Liver (tissue), 9 donors: ENCODE data around the gene GLIPR1L2. TPM values are rescaled to one million over a fixed set of nuclear protein-coding genes. Genes with fewer than 3 reads are reported as not detected.

Source experiments
- DNase-seq: peaks from one replicate; pipeline ENCODE4 v3.0.0-alpha.2; 2017; ENCODE audit warnings: low spot score
- H3K27ac ChIP-seq, 2 donors: one replicate each; pipeline ENCODE4 v1.7.0; 2013; ENCODE audit warnings: inconsistent platforms in 2 of 2, low read length in 2 of 2, control low read depth in 1 of 2, low read depth in 1 of 2, mild to moderate bottlenecking in 1 of 2
- H3K27me3 ChIP-seq, 4 donors: one replicate each; pipeline versions ENCODE4 v1.6.1 to v1.7.0; 2013; ENCODE audit warnings: low read length in 3 of 4, inconsistent platforms in 1 of 4, mild to moderate bottlenecking in 1 of 4, moderate library complexity in 1 of 4; ENCODE audit not compliant: control insufficient read depth in 4 of 4, insufficient read depth in 4 of 4
- H3K36me3 ChIP-seq, 4 donors: one replicate each; pipeline versions ENCODE4 v1.6.1 to v1.7.0; 2013; ENCODE audit warnings: low read length in 3 of 4, mild to moderate bottlenecking in 3 of 4, low read depth in 1 of 4, moderate library complexity in 1 of 4; ENCODE audit not compliant: control insufficient read depth in 4 of 4, insufficient read depth in 3 of 4
- H3K4me1 ChIP-seq, 4 donors: one replicate each; pipeline versions ENCODE4 v1.6.1 to v1.7.0; 2013; ENCODE audit warnings: low read length in 3 of 4, mild to moderate bottlenecking in 3 of 4, moderate library complexity in 1 of 4; ENCODE audit not compliant: control insufficient read depth in 4 of 4, insufficient read depth in 4 of 4
- H3K4me3 ChIP-seq, 3 donors: one replicate each; pipeline versions ENCODE4 v1.6.1 to v1.7.0; 2013; ENCODE audit warnings: low read length in 3 of 3, control low read depth in 1 of 3, low read depth in 1 of 3, mild to moderate bottlenecking in 1 of 3
- H3K9ac ChIP-seq, 2 donors: one replicate each; pipeline ENCODE4 v1.7.0; 2013; ENCODE audit warnings: low read length in 2 of 2, mild to moderate bottlenecking in 2 of 2, moderate library complexity in 2 of 2, control low read depth in 1 of 2, low read depth in 1 of 2
- H3K9me3 ChIP-seq, 4 donors: one replicate each; pipeline versions ENCODE4 v1.6.1 to v1.7.0; 2013; ENCODE audit warnings: low read length in 3 of 4; ENCODE audit not compliant: control insufficient read depth in 4 of 4
- CTCF ChIP-seq: fragments of 150-350 bp; IDR thresholded peaks from 2 replicates; pipeline ENCODE4 v1.5.1; 2017; ENCODE audit warnings: improper control_type of control experiment, low read depth, low read length; ENCODE audit not compliant: missing input control
- GABPA ChIP-seq, 2 donors: IDR thresholded peaks in 1 of 2; conservative IDR thresholded peaks in 1 of 2; 2 replicates each; pipeline ENCODE4 v1.6.1; 2016; ENCODE audit warnings: antibody characterized with exemption in 2 of 2, mild to moderate bottlenecking in 1 of 2, moderate library complexity in 1 of 2
- HNF4A ChIP-seq, 2 donors: conservative IDR thresholded peaks; 2 replicates each; pipeline ENCODE4 v1.6.1; 2016; ENCODE audit warnings: antibody characterized with exemption in 2 of 2, mild to moderate bottlenecking in 2 of 2
- JUND ChIP-seq, 2 donors: IDR thresholded peaks; 2 replicates each; pipeline ENCODE4 v1.6.1; 2016; ENCODE audit warnings: antibody characterized with exemption in 2 of 2
- MAX ChIP-seq: IDR thresholded peaks from 2 replicates; pipeline ENCODE4 v1.6.1; 2016; ENCODE audit warnings: antibody characterized with exemption
- RXRA ChIP-seq, 2 donors: IDR thresholded peaks; 2 replicates each; pipeline ENCODE4 v1.6.1; 2017 to 2018; ENCODE audit warnings: antibody characterized with exemption in 2 of 2, mild to moderate bottlenecking in 1 of 2
- TAF1 ChIP-seq: conservative IDR thresholded peaks from 2 replicates; pipeline ENCODE4 v1.6.1; 2016; ENCODE audit warnings: antibody characterized with exemption, mild to moderate bottlenecking
- YY1 ChIP-seq: IDR thresholded peaks from 2 replicates; pipeline ENCODE4 v1.6.1; 2016; ENCODE audit warnings: antibody characterized with exemption, mild to moderate bottlenecking
- WGBS: extraction: QIAGEN DNeasy Blood & Tissue Kit; methylation state at CpG from one replicate; pipeline ENCODE4 v1.1.7; 2013; 5-methylcytosine and 5-hydroxymethylcytosine counted together
- polyA plus RNA-seq, 2 donors: library from polyadenylated mRNA; stranded (reverse) in 1 of 2; unstranded in 1 of 2; fragments of 200-250 nt in 1 of 2; fragments of >200 nt in 1 of 2; fragmentation: Nextera tagmentation in 1 of 2; extraction: Ambion mirVana in 1 of 2; gene quantifications; one replicate each; pipeline versions ENCODE4 v1.2.1 to v1.2.3, GENCODE V29; 2013 to 2015
- total RNA-seq, 2 donors: library from RNA; depleted of rRNA; stranded (reverse); fragments of >200 nt; gene quantifications; one replicate each; pipeline ENCODE4 v1.2.3, GENCODE V29; 2014
- TF ChIP-seq, protein P1 (sequence below): IDR thresholded peaks from 2 replicates; pipeline ENCODE4 v1.6.1; 2016; ENCODE audit warnings: antibody characterized with exemption, mild to moderate bottlenecking
- TF ChIP-seq, protein P2 (sequence below): IDR thresholded peaks from 2 replicates; pipeline ENCODE4 v1.6.1; 2016; ENCODE audit warnings: antibody characterized with exemption
- donor health status: healthy.
- donor health status: healthy.
- donor health status: healthy.
- donor health status: healthy.
- donor health status: healthy.

Gene GLIPR1L2
- total and polyA plus RNA-seq, 4 donors, result 0.05 to 0.38 (median 0.26) TPM

- Histone ChIP-seq H3K9ac (peak overlapping the region in 1 of 2 donors; percentile 38), H3K27ac (peak overlapping the region in 1 of 2 donors; percentile 89), H3K4me1 (peaks cover 0 to 14% (median 4%) of the 10 kb centered on the region in 4 donors), H3K27me3 (no peaks in the 10 kb centered on the region), H3K9me3 (peaks cover 0 to 1% (median 0%) of the 10 kb centered on the region in 4 donors), H3K4me3 (peak overlapping the region in 1 of 3 donors; percentile 69), H3K36me3 (no peaks in the 10 kb centered on the region)
- TF ChIP-seq, protein P1, sequence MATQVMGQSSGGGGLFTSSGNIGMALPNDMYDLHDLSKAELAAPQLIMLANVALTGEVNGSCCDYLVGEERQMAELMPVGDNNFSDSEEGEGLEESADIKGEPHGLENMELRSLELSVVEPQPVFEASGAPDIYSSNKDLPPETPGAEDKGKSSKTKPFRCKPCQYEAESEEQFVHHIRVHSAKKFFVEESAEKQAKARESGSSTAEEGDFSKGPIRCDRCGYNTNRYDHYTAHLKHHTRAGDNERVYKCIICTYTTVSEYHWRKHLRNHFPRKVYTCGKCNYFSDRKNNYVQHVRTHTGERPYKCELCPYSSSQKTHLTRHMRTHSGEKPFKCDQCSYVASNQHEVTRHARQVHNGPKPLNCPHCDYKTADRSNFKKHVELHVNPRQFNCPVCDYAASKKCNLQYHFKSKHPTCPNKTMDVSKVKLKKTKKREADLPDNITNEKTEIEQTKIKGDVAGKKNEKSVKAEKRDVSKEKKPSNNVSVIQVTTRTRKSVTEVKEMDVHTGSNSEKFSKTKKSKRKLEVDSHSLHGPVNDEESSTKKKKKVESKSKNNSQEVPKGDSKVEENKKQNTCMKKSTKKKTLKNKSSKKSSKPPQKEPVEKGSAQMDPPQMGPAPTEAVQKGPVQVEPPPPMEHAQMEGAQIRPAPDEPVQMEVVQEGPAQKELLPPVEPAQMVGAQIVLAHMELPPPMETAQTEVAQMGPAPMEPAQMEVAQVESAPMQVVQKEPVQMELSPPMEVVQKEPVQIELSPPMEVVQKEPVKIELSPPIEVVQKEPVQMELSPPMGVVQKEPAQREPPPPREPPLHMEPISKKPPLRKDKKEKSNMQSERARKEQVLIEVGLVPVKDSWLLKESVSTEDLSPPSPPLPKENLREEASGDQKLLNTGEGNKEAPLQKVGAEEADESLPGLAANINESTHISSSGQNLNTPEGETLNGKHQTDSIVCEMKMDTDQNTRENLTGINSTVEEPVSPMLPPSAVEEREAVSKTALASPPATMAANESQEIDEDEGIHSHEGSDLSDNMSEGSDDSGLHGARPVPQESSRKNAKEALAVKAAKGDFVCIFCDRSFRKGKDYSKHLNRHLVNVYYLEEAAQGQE, result no peak
- no peak for TF ChIP-seq JUND (IDR thresholded peaks at IDR 0.05)
- TF ChIP-seq GABPA (IDR thresholded peaks at IDR 0.05 in 1 of 2, conservative IDR thresholded peaks at IDR 0.05 in 1 of 2), result no peak
- TF ChIP-seq HNF4A (conservative IDR thresholded peaks at IDR 0.05), result no peak
- no peak for TF ChIP-seq TAF1
- no peak for DNase-seq
- WGBS, result 43% methylated on average over 1 of the region's 1 CpG
Measured at GRCh38 chr12:75389706-75390105, 1.2 kb upstream of the GLIPR1L2 start.

DNA sequence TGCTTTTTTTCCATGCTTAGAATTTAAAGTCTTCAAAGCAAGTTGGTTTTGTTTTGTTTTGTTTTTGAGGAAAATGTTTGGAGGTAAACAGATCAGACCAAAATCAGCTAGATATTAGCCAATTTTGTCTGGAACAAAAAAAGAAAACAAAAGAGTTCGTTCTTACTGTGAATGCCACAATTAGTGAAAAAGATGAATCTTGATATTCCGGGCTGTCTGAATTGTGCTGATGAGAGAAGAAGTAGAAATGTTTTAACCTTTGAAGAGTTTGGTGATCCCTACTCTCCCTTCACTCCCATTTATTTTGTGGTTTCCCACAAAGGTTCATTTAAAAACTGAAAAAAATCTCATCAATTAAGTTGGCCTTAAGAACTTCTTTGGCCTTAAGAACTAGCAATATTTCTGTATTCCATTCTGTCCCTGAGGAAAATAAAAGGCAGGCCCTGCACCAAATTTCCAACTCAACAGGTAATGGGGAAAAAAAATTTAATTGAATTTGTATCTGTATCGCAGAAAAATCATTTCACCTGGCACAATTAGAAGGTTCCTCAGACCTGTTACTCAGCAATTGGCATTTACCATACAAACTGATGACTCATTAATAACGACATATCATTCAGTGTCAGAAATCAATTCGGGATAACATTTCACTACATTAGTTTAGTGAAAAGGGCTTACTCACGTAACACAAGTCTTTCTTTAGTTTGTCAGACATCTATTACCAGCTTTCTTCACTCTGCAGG, 562 bp upstream of the GLIPR1L2 start:
- DNase-seq, result no peak
- Histone ChIP-seq H3K9ac (peak overlapping the region; percentile 38 to 81), H3K4me3 (peak overlapping the region; percentile 61 to 76 (median 69)), H3K27me3 (no peaks in the 10 kb centered on the region), H3K27ac (peak overlapping the region; percentile 82 to 89), H3K4me1 (peaks cover 0 to 14% (median 4%) of the 10 kb centered on the region in 4 donors), H3K36me3 (no peaks in the 10 kb centered on the region), H3K9me3 (peaks cover 0 to under 1% (median 0%) of the 10 kb centered on the region in 4 donors)
- WGBS, result 48% methylated on average over 6 of the region's 6 CpGs
- no peak for TF ChIP-seq GABPA (IDR thresholded peaks at IDR 0.05 in 1 of 2, conservative IDR thresholded peaks at IDR 0.05 in 1 of 2)
- TF ChIP-seq, protein P2, sequence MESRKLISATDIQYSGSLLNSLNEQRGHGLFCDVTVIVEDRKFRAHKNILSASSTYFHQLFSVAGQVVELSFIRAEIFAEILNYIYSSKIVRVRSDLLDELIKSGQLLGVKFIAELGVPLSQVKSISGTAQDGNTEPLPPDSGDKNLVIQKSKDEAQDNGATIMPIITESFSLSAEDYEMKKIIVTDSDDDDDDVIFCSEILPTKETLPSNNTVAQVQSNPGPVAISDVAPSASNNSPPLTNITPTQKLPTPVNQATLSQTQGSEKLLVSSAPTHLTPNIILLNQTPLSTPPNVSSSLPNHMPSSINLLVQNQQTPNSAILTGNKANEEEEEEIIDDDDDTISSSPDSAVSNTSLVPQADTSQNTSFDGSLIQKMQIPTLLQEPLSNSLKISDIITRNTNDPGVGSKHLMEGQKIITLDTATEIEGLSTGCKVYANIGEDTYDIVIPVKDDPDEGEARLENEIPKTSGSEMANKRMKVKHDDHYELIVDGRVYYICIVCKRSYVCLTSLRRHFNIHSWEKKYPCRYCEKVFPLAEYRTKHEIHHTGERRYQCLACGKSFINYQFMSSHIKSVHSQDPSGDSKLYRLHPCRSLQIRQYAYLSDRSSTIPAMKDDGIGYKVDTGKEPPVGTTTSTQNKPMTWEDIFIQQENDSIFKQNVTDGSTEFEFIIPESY, result peak; percentile 42

GRCh38 chr12:75404231-75404630, 13.3 kb downstream of the GLIPR1L2 start:
- H3K9me3 ChIP-seq, result no peaks in the 10 kb centered on the region
- DNase-seq, result no peak
- no peak overlapping the region for H3K27ac ChIP-seq
- no peaks in the 10 kb centered on the region for H3K4me1 ChIP-seq
- 76% methylated on average over 1 of the region's 1 CpG for WGBS
- no peaks in the 10 kb centered on the region for H3K27me3 ChIP-seq
- H3K36me3 ChIP-seq, result no peaks in the 10 kb centered on the region
- H3K4me3 ChIP-seq, result no peak overlapping the region
- no peak overlapping the region for H3K9ac ChIP-seq
- no peak for TF ChIP-seq YY1
- TF ChIP-seq, protein P1, result no peak
- TF ChIP-seq HNF4A (conservative IDR thresholded peaks at IDR 0.05), result no peak
- no peak for TF ChIP-seq CTCF
- TF ChIP-seq, protein P2, result no peak
- TF ChIP-seq MAX, result no peak
- no peak for TF ChIP-seq RXRA (IDR thresholded peaks at IDR 0.05)
